Natural killer cell treated with Interleukin-12 subunit alpha and Interleukin-12 subunit beta and Interleukin-15 and Interleukin-18, amount 100 ng/mL, for 72 hours (primary cell): ENCODE measurements around the gene KLHL20. TPM values are rescaled to one million over a fixed set of nuclear protein-coding genes. Genes with fewer than 3 reads are reported as not detected.
A peak's percentile ranks its signal among the peaks of the same experiment; 100 is the strongest.

Source experiments
- ATAC-seq, 2 donors: fragments of 150-1000 bp; cut with Tn5 transposase in 1 of 2; sonication (Bioruptor Pico), chemical (Tn5 transposase) in 1 of 2; 2 replicates each; pipeline ENCODE4 v1.10.0; 2021
- DNase-seq: peaks from one replicate; pipeline ENCODE4 v3.0.0; 2022; ENCODE audit warnings: low spot score
- H3K27ac Mint-ChIP-seq, 2 donors: 1 replicate in 1 of 2; 2 replicates in 1 of 2; pipeline ENCODE4 v1.8.0; 2022; ENCODE audit warnings: mixed read lengths in 2 of 2, mild to moderate bottlenecking in 1 of 2, moderate library complexity in 1 of 2
- H3K27me3 Mint-ChIP-seq, 2 donors: 1 replicate in 1 of 2; 2 replicates in 1 of 2; pipeline ENCODE4 v1.8.0; 2022; ENCODE audit warnings: mixed read lengths in 2 of 2
- H3K36me3 Mint-ChIP-seq: one replicate; pipeline ENCODE4 v1.8.0; 2022; ENCODE audit warnings: mixed read lengths
- H3K4me1 Mint-ChIP-seq, 2 donors: 1 replicate in 1 of 2; 2 replicates in 1 of 2; pipeline ENCODE4 v1.8.0; 2022; ENCODE audit warnings: low read depth in 2 of 2, mixed read lengths in 2 of 2, mild to moderate bottlenecking in 1 of 2
- H3K4me3 Mint-ChIP-seq: one replicate; pipeline ENCODE4 v1.8.0; 2022; ENCODE audit warnings: mixed read lengths
- H3K9me3 Mint-ChIP-seq: 2 replicates; pipeline ENCODE4 v1.8.0; 2022; ENCODE audit warnings: mixed read lengths
- total RNA-seq, 2 donors: library from RNA; stranded (reverse); gene quantifications; one replicate each; pipeline ENCODE4 v1.2.3, GENCODE V29; 2022

The KLHL20 gene
- total RNA-seq, 2 donors from 2014 or later: 23.6 to 32.5 TPM

GRCh38 chr1:173824315-173825081, 109.7 kb downstream of the KLHL20 start, which contains the start of the genes CENPL and DARS2:
Gene CENPL (minus strand): TSS chr1:173824883. CDS start chr1:173811299, 13,584 bp downstream.
Gene DARS2 (plus strand): TSS chr1:173824673. CDS start chr1:173825230, 557 bp downstream.
- ATAC-seq (peak; percentile 91 to 95), DNase-seq (peak; percentile 93)
- Mint-ChIP-seq H3K36me3 (peaks cover 16% of the 10 kb centered on the region), H3K27me3 (no peaks in the 10 kb centered on the region), H3K4me1 (peaks cover 33 to 40% of the 10 kb centered on the region in 2 donors), H3K27ac (peak within 1 kb of the TSS; percentile 93 to 100), H3K4me3 (peak within 1 kb of the TSS; percentile 95), H3K9me3 (no peaks in the 10 kb centered on the region)

- H3K4me1 Mint-ChIP-seq: peaks cover 27 to 32% of the 10 kb centered on the region in 2 donors
Observed at GRCh38 chr1:173827611-173828010, 112.8 kb downstream of the KLHL20 start.

GRCh38 chr1:173832748-173833147, 118.0 kb downstream of the KLHL20 start:
- Mint-ChIP-seq H3K36me3 (no peaks in the 10 kb centered on the region), H3K27me3 (no peaks in the 10 kb centered on the region), H3K4me1 (peaks cover 0 to 11% of the 10 kb centered on the region in 2 donors), H3K9me3 (no peaks in the 10 kb centered on the region), H3K4me3 (no peak overlapping the region), H3K27ac (no peak overlapping the region)
- DNase-seq: no peak
- no peak for ATAC-seq

More at GRCh38 chr1:173827611-173828010, 112.8 kb downstream of the KLHL20 start:
- H3K9me3 Mint-ChIP-seq: no peaks in the 10 kb centered on the region
- no peak for ATAC-seq
- no peak for DNase-seq
- H3K27me3 Mint-ChIP-seq: no peaks in the 10 kb centered on the region
- no peak overlapping the region for H3K27ac Mint-ChIP-seq
- no peak overlapping the region for H3K4me3 Mint-ChIP-seq
- peaks cover 10% of the 10 kb centered on the region for H3K36me3 Mint-ChIP-seq

Other genes starting within 250 kb of the KLHL20 start
- 100 to 1,000 TPM; 119 to 155 TPM for gene PRDX6, start 237.6 kb upstream of the KLHL20 start, total RNA-seq
- gene SLC9C2, start 111.9 kb upstream of the KLHL20 start, total RNA-seq: not detected
- not detected for gene TEX50, start 79.6 kb upstream of the KLHL20 start, total RNA-seq
- not detected for gene ANKRD45, start 45.1 kb upstream of the KLHL20 start, total RNA-seq
- 10 to 100 TPM; 27.8 to 40.9 TPM for gene DARS2, start 109.7 kb downstream of the KLHL20 start, total RNA-seq
- gene CENPL, start 109.9 kb downstream of the KLHL20 start, total RNA-seq: 10 to 100 TPM; 23.4 to 38.7 TPM
- gene GAS5, start 153.0 kb downstream of the KLHL20 start, total RNA-seq: 100 to 1,000 TPM; 391 to 659 TPM
- gene ZBTB37, start 153.4 kb downstream of the KLHL20 start, total RNA-seq: 10 to 100 TPM; 15.6 to 19.7 TPM
- gene SERPINC1, start 202.3 kb downstream of the KLHL20 start, total RNA-seq: under 1 TPM in 1 of 2 donors, not detected in 1; 0.36 TPM